GM19468 (cell line): ENCODE measurements around the gene TCERG1.
"Not testable (repeated sequence)": the region's sequence is repeated elsewhere in the genome, so short reads cannot be mapped to it uniquely, and the experiment has no call there.

Experiments used
- ATAC-seq: cut with Tn5 transposase; IDR thresholded peaks from one replicate; pipeline ENCODE4 v1.9.1; 2021; ENCODE audit warnings: mild to moderate bottlenecking, moderate library complexity, moderate number of reproducible peaks; ENCODE audit not compliant: unreplicated experiment; ENCODE audit errors: extremely low read depth

Gene TCERG1

GRCh38 chr5:146515473-146516150, 68.5 kb downstream of the TCERG1 start:
- no peak for ATAC-seq

GRCh38 chr5:146516151-146516475, 69.0 kb downstream of the TCERG1 start, which contains the start of gene GPR151:
Gene GPR151, minus strand, starts transcription at chr5:146516190. Its CDS starts 77 bp downstream, at chr5:146516113.
- ATAC-seq: no peak

- ATAC-seq: no peak
These were observed 72.4 kb downstream of the TCERG1 start for GRCh38 chr5:146519554-146519953.

- no peak for ATAC-seq
These were observed 73.6 kb downstream of the TCERG1 start for GRCh38 chr5:146520731-146521130.

GRCh38 chr5:146521403-146522106, 74.4 kb downstream of the TCERG1 start:
- ATAC-seq: no peak

GRCh38 chr5:146523698-146524097, 76.6 kb downstream of the TCERG1 start:
- no peak for ATAC-seq

GRCh38 chr5:146527785-146528184, 80.7 kb downstream of the TCERG1 start:
- no peak for ATAC-seq

- ATAC-seq: no peak
These were observed 81.1 kb downstream of the TCERG1 start for GRCh38 chr5:146528236-146528635.

- peak; percentile 70 for ATAC-seq
These were observed 82.9 kb downstream of the TCERG1 start for GRCh38 chr5:146529984-146530383.

- ATAC-seq: peak; percentile 75
These were observed 86.2 kb downstream of the TCERG1 start for GRCh38 chr5:146533260-146533857.

GRCh38 chr5:146533882-146534281, 86.7 kb downstream of the TCERG1 start:
- ATAC-seq: no peak

- ATAC-seq: no peak
These were observed 91.3 kb downstream of the TCERG1 start for GRCh38 chr5:146538432-146538831.

GRCh38 chr5:146539973-146540372, 92.8 kb downstream of the TCERG1 start:
- no peak for ATAC-seq

- ATAC-seq: no peak
These were observed 93.3 kb downstream of the TCERG1 start for GRCh38 chr5:146540414-146540813.

- ATAC-seq: peak; percentile 90
These were observed 95.1 kb downstream of the TCERG1 start for GRCh38 chr5:146541958-146542849.

GRCh38 chr5:146544232-146544631, 97.1 kb downstream of the TCERG1 start:
- no peak for ATAC-seq

- peak; percentile 30 for ATAC-seq
These were observed 101.8 kb downstream of the TCERG1 start for GRCh38 chr5:146548781-146549449.

GRCh38 chr5:146549615-146550014, 102.5 kb downstream of the TCERG1 start:
- no peak for ATAC-seq

- no peak for ATAC-seq
These were observed 106.3 kb downstream of the TCERG1 start for GRCh38 chr5:146553446-146553845.

- ATAC-seq: not testable (repeated sequence)
These were observed 109.8 kb downstream of the TCERG1 start for GRCh38 chr5:146556884-146557283.
